Body of pancreas (tissue), 4 donors: ENCODE measurements around the gene PPIG. TPM values are rescaled to one million over a fixed set of nuclear protein-coding genes. Genes with fewer than 3 reads are reported as not detected.
"Not testable (repeated sequence)": the region's sequence is repeated elsewhere in the genome, so short reads cannot be mapped to it uniquely, and the experiment has no call there.

ENCODE experiments used
- ATAC-seq: fragments of 150-250 bp; one replicate; pipeline ENCODE4 v1.9.1; 2016
- DNase-seq, 4 donors: peaks; one replicate each; pipeline ENCODE4 v3.0.0-alpha.2; 2019
- H3K27ac ChIP-seq, 4 donors: fragments of 200-600 bp; sonication (generic); 1 replicate in 3 of 4; 2 replicates in 1 of 4; pipeline versions ENCODE4 v1.5.1 to v1.6.1; 2016 to 2019; ENCODE audit warnings: mild to moderate bottlenecking in 1 of 4, mixed read lengths in 1 of 4, moderate library complexity in 1 of 4
- H3K27me3 ChIP-seq, 2 donors: fragments of 200-600 bp; sonication (generic); one replicate each; pipeline ENCODE4 v1.6.0; 2016; ENCODE audit warnings: mild to moderate bottlenecking in 1 of 2
- H3K36me3 ChIP-seq, 2 donors: fragments of 200-600 bp; sonication (generic); replicated peaks in 1 of 2; 2 replicates each; pipeline ENCODE4 v1.5.1; 2016; ENCODE audit warnings: low read depth in 2 of 2; ENCODE audit not compliant: insufficient read depth in 1 of 2
- H3K4me1 ChIP-seq: fragments of 200-600 bp; sonication (generic); one replicate; pipeline ENCODE4 v1.6.0; 2016
- H3K4me3 ChIP-seq, 2 donors: fragments of 200-600 bp; sonication (generic); 1 replicate in 1 of 2; 2 replicates in 1 of 2; pipeline ENCODE4 v1.5.1; 2016 to 2019
- H3K9me3 ChIP-seq, 3 donors: fragments of 200-600 bp; sonication (generic); 1 replicate in 2 of 3; 2 replicates in 1 of 3; pipeline ENCODE4 v1.5.1; 2016
- POLR2A ChIP-seq, 3 donors: fragments of 450-650 bp; IDR thresholded peaks; one replicate each; pipeline ENCODE4 v1.6.1; 2016; ENCODE audit warnings: antibody characterized with exemption in 3 of 3, mild to moderate bottlenecking in 2 of 3
- WGBS, 2 donors: methylation state at CpG; one replicate each; pipeline ENCODE4 v1.1.5; 2017; 5-methylcytosine and 5-hydroxymethylcytosine counted together
- intact Hi-C: fragments of 100-400 bp; cut with DNase I; formaldehyde crosslinking; loops from one replicate; pipeline ENCODE4 v1.15.1; 2023
- total RNA-seq, 2 donors: library from RNA; depleted of rRNA; stranded (reverse); fragments of >200 nt; gene quantifications; one replicate each; pipeline ENCODE4 v1.1.0, GENCODE V29; 2016
- TF ChIP-seq, protein P1 (sequence below), 7 experiments: fragments of 450-650 bp in 4 of 7; fragments of 200-600 bp in 3 of 7; sonication (generic) in 3 of 7; IDR thresholded peaks; one replicate each; pipeline ENCODE4 v1.5.1; 2016 to 2019; ENCODE audit warnings: antibody characterized with exemption in 7 of 7

Gene PPIG
- total RNA-seq: 10 to 100 TPM; 22.3 to 25.1 TPM

DNA sequence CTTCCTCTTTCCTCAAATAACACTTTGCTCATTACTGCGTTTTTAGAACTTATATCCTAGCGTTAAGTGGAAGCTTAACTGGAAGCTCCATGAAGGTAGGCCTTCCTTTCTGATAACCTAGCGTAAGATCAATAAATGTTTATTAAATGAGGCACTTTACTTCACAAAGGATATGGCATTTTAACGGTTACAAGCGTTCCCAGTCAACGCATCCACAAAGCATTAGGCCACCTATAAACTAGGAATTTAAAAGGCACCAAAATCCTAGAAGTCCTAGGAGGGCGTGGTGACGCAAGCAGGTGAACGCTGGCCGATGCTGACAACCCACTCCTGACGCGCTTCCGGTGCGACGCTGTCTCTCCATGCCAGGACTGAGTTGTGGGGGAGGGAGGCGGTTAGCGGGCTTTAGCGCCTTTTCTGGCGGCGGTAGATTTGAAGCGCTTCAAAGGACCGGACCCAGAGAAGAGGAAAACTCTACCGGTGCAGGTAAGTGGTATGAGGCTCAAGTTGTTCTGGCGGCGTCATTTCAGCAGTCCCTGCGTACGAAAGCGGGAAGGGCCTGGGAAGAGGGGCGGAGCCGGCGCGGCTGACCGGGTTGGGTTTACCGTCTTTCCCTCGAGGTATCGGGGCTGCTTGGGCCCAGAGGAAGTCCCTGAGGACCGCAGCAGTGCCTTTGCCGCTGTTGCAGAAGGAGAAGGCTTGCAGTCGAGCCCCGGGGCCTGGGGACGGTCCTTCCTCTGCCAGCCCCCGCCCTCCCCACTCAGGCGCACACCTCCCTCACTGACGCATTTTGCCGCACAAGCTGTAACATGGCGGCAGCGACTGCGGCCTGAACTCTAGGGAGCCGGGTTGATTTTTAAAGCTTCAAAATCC lies at the start of gene PPIG:
Gene PPIG, plus strand, starts transcription at position 347 of the 873 bp plus-strand sequence. CDS start 19,691 bp downstream, outside the sequence.
- TF ChIP-seq POLR2A (IDR thresholded peaks at IDR 0.05): peak; percentile 38 to 81 (median 76)
- TF ChIP-seq, protein P1, sequence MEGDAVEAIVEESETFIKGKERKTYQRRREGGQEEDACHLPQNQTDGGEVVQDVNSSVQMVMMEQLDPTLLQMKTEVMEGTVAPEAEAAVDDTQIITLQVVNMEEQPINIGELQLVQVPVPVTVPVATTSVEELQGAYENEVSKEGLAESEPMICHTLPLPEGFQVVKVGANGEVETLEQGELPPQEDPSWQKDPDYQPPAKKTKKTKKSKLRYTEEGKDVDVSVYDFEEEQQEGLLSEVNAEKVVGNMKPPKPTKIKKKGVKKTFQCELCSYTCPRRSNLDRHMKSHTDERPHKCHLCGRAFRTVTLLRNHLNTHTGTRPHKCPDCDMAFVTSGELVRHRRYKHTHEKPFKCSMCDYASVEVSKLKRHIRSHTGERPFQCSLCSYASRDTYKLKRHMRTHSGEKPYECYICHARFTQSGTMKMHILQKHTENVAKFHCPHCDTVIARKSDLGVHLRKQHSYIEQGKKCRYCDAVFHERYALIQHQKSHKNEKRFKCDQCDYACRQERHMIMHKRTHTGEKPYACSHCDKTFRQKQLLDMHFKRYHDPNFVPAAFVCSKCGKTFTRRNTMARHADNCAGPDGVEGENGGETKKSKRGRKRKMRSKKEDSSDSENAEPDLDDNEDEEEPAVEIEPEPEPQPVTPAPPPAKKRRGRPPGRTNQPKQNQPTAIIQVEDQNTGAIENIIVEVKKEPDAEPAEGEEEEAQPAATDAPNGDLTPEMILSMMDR (IDR thresholded peaks at IDR 0.05): peak in 1 of 7 experiments; percentile 8
- Histone ChIP-seq H3K36me3 (no peaks in the 10 kb centered on the region), H3K27ac (peak within 1 kb of the TSS; percentile 89 to 98 (median 93)), H3K4me3 (peak within 1 kb of the TSS; percentile 66 to 72), H3K9me3 (no peaks in the 10 kb centered on the region), H3K4me1 (peaks cover 24% of the 10 kb centered on the region), H3K27me3 (no peaks in the 10 kb centered on the region)
- ATAC-seq (peak; percentile 98), DNase-seq (peak; percentile 88 to 92 (median 91))
- WGBS, 2 donors: 3 to 9% methylated on average over 19 to 49 of the region's 49 CpGs
- intact Hi-C loops: no loop called here

DNA sequence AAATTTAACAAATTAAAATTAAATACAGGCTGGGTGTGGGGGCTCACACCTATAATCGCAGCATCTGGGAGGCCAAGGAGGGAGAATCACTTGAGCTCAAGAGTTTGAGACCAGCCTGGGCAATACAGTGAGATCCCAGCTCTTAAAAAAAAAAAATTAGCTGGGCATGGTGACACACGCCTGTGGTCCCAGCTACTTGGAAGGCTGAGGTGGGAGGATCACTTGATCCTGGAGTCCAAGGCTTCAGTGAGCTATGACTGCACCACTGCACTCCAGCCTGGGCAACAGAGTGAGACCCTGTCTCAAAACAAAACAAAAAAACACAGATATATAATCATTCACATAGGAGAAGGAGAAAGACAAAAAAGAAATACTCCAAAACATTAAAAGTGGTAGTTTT lies 44.7 kb upstream of the PPIG start:
- H3K4me3 ChIP-seq, H3K27ac ChIP-seq, H3K36me3 ChIP-seq, DNase-seq, H3K4me1 ChIP-seq, H3K9me3 ChIP-seq, ATAC-seq, intact Hi-C loops, H3K27me3 ChIP-seq: not testable (repeated sequence)
- WGBS, 2 donors: 92 to 94% methylated on average over 2 of the region's 2 CpGs

DNA sequence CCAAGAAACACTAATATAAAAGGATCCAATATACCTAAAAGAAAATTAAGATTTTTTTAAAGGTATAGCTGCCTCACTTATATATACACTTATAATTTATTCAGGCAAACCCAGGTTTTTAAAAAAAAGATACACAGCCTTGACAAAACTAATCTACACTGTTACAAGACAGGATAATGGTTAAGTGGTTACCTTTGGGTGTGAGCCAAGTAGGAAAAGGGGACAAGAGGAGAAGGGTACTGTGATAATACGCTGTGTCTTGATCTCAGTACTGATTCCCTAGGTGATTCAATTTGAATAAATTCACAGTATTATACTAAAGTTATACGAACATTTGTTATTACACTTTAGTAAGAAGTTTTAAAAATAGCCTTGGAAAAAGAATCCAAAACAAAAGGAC lies 44.0 kb upstream of the PPIG start:
- no peak for TF ChIP-seq POLR2A (IDR thresholded peaks at IDR 0.05)
- TF ChIP-seq, protein P1 (IDR thresholded peaks at IDR 0.05): no peak
- Histone ChIP-seq H3K9me3 (no peaks in the 10 kb centered on the region), H3K27ac (no peak overlapping the region), H3K4me1 (no peaks in the 10 kb centered on the region), H3K27me3 (no peaks in the 10 kb centered on the region), H3K36me3 (no peaks in the 10 kb centered on the region), H3K4me3 (no peak overlapping the region)
- DNase-seq (no peak), ATAC-seq (no peak)
- intact Hi-C loops: no loop called here
- WGBS, 2 donors: 78 to 86% methylated on average over 2 of the region's 2 CpGs

DNA sequence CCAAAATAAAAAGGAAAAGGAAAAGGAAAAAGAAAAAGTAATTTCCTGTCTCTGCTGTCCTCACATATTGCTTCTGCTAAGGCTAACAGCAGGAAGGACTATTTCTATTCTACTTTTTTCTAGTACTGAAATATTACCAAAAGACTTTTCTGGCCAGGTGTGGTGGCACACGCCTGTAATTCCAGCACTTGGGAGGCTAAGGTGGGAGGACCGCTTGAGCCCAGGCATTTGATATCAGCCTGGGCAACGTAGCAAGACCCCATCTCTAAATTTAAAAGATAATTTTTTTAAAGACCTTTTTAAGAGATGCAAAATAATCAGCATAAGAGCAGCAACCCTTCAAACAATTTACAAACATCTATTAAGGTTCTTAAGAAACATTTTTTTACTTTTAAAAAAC lies 41.7 kb upstream of the PPIG start:
- no peaks in the 10 kb centered on the region for H3K4me1 ChIP-seq
- H3K9me3 ChIP-seq: no peaks in the 10 kb centered on the region
- no peak for ATAC-seq
- WGBS, 2 donors: 97% methylated on average over 3 of the region's 3 CpGs
- no peak for DNase-seq
- TF ChIP-seq POLR2A (IDR thresholded peaks at IDR 0.05): no peak
- TF ChIP-seq, protein P1 (IDR thresholded peaks at IDR 0.05): no peak
- no peaks in the 10 kb centered on the region for H3K36me3 ChIP-seq
- no peak overlapping the region for H3K4me3 ChIP-seq
- no peaks in the 10 kb centered on the region for H3K27me3 ChIP-seq
- H3K27ac ChIP-seq: no peak overlapping the region
- intact Hi-C loops: no loop called here

DNA sequence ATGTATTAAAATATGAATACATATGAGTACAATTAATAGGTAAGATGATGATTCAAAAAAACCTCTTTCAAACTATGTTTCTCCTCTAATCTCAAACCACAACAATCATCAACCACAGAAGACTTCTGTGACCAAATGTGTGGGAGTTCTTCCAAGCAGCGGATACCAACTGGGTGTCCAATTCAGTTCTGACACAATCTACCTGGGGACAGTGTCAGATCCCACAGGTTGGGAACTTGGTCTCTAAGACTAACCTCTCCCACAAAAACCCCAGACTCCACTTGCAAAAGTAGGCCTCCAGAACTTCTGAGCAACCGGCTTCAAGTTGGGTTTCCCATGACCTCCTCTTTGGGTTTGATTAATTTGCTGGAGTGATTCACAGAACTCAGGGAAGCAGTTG lies 37.4 kb upstream of the PPIG start:
- Histone ChIP-seq H3K4me3 (no peak overlapping the region), H3K27me3 (no peaks in the 10 kb centered on the region), H3K4me1 (no peaks in the 10 kb centered on the region), H3K27ac (no peak overlapping the region), H3K9me3 (no peaks in the 10 kb centered on the region), H3K36me3 (no peaks in the 10 kb centered on the region)
- no peak for ATAC-seq
- TF ChIP-seq, protein P1 (IDR thresholded peaks at IDR 0.05): no peak
- no peak for TF ChIP-seq POLR2A (IDR thresholded peaks at IDR 0.05)
- DNase-seq: no peak
- intact Hi-C loops: no loop called here
- WGBS, 2 donors: 84 to 90% methylated on average over 2 of the region's 2 CpGs
